Left hindlimb (tissue), 1 donor: ENCODE results near the gene METTL26.

Source experiments
- DNase-seq: peaks from one replicate; pipeline ENCODE4 v3.0.0-alpha.2; 2018

The METTL26 gene

GRCh38 chr16:658679-659571 is 22.8 kb upstream of the METTL26 start:
- DNase-seq: no peak

DNA sequence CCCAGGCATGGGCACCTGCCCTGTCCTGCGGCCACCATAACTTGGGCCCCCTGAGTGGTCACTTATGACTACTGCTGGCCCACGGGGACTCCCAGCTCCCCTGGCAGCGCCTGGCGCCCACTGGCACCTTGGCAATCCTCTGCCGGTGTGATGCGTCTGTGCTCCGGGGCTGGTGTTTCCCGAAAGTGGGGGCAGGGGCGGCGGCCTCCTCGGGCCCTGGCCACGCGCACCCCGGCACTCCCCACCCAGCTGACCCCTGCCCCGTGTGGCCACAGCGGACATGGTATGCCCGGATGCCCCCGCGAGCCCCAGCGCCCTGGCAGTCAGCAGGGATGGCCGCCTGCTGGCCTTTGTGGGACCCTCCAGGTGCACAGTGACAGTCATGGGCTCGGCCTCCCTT is 21.4 kb upstream of the METTL26 start:
- no peak for DNase-seq

DNA sequence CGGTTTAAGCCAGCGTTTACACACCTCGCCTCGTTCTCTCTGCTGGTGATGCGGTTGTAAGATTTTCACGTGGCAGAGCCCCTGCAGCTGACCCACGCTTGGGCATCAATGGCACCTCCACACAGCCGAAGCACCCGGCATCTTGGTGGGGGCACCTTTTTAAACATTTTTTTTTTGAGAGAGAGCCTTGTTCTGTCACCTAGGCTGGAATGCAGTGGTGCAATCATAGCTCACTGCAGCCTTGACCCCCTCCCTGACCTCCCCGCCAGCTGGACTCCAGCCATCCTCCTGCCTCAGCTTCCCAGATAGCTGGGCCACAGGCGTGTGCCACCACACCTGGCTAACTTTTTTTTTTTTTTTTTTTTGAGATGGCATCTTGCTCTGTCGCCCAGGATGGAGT is 17.9 kb upstream of the METTL26 start:
- no peak for DNase-seq

DNA sequence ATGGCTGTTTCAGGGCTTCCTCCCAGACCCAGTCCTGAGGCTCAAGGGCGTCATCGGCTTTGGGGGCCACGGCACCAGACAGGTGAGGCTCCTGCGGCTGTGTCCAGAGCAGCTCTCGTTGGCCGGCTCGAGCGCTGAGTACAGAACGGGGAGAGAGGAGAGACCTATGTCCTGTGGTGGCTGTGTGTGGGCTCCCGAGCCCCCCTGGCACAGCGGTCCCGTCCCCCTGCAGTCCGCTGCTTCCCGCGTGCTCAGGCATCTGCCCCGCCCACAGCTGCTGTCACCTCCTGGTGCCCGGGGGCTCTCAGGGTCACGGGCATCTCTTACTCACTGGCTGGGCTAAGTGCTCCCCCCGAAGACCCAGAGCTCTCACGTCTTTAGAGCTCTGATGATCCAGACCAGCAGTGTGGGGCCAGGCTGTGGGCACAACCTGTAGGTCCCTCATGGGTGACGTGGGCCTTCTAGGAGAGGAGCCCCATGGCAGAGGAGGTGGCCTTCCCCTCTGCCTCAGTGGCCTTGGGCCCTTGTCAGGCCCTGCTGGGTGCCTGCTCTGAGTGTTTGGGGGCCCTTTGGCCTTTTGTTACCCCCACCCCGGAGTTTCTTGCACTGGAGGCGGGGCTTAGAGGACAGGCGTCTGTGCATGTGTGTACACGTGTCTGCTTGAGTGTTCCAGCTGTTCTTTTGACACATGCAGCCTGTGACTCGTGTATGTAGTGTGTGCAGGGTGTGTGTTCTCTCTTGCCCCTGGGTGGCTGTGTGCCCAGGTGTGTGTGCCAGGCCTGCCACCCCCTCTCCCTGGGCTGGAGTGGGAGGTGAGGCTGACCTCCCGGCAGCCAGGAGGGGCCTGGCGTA is 16.6 kb upstream of the METTL26 start:
- DNase-seq: no peak

GRCh38 chr16:651844-652243 is 15.7 kb upstream of the METTL26 start:
- no peak for DNase-seq

DNA sequence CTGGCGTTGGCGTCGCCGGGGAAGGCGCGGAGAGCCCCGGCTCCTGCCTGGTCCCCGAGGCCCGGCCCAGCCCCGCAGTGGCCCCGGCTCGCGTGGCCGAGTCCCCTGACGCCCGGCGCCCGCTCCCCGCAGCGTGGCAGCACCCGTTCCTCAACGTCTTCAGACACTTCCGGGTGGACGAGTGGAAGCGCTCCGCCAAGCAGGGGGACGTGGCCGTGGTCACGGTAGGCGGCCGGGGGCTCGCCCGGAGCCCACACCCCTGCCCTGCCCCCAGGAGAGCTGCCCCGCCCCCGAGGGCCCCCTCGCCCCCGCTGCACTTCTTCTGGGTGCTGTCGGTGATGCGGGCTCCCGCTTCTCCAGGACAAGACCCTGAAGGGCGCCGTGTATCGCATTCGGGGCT is 13.5 kb upstream of the METTL26 start:
- no peak for DNase-seq

- DNase-seq: peak; percentile 94
Observed at GRCh38 chr16:648781-649589, 12.9 kb upstream of the METTL26 start, which contains the start of gene WDR90. WDR90 (plus strand) TSS chr16:649365; CDS start chr16:649417, 52 bp downstream.

- DNase-seq: no peak
Observed at GRCh38 chr16:648071-648780, 12.1 kb upstream of the METTL26 start.

- DNase-seq: no peak
Observed at GRCh38 chr16:647173-647902, 11.2 kb upstream of the METTL26 start.

GRCh38 chr16:646679-647172 is 10.6 kb upstream of the METTL26 start:
- DNase-seq: no peak

DNA sequence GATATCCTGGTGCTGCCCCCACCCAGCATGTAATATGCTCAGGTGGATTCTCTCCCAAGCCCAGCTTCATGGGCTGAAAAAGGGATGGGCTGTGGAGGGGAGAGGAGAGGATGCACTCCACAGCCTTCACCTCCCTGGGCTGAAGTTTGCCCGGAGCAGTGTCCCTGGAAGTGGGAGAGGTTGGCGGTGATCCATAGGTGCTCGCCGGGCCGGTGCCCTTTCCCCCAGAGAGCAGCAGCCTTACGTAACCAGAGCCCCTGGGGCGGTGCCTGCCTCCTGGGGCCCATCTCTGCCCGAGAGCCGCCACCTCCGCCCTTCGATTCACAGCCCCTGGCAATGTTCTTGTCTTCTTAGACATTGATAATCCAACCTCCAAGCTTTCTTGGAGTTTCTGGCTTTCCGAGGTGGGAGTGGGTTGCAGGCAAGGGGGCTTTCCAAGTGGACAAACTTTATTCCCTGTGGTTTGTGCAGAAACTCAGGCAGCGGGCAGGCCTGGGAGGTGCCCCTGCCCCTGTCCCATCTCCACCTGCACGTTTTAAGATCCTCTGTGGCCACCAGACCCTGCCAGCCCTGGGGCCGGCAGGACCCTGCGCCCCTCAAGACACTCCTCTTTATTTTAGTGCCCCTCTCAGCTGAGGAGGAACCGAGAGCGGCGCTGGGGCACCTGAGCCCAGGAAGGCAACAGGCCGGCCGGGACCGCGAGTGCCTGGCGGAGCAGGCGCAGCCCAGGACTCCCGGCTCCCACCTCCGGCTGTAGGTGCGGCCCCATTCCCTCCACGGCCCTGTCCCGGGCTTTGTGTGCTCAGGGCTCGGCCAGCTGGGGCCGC is 10.0 kb upstream of the METTL26 start:
- no peak for DNase-seq

DNA sequence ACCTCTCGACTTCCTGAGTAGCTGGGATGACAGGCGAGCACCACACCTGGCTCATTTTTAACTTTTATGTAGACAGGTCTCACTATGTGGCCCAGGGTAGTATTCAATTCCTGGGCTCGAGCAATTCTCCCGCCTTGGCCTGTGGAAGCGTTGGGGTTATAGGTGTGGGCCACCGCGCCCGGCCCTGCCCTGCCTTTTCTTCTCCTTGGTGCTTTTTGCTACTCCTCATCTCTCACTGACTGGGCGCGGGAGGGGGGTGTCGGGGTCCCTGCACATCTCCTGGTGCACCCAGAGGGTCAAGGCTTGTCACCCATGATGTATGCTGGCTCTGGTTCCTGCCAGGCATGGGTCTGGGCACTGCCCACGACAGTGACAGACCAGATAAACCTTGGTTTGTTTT is 8.5 kb upstream of the METTL26 start:
- no peak for DNase-seq

GRCh38 chr16:643050-643368 is 6.9 kb upstream of the METTL26 start:
- DNase-seq: no peak

- no peak for DNase-seq
Observed at GRCh38 chr16:642189-643049, 6.3 kb upstream of the METTL26 start.

GRCh38 chr16:641326-642188 is 5.5 kb upstream of the METTL26 start, which contains the start of gene MCRIP2:
MCRIP2 (plus strand) TSS chr16:641828; CDS start chr16:641992, 164 bp downstream.
- DNase-seq: peak; percentile 76

GRCh38 chr16:640614-641013 is 4.5 kb upstream of the METTL26 start:
- DNase-seq: no peak

- DNase-seq: no peak
Observed at GRCh38 chr16:638836-639235, 2.7 kb upstream of the METTL26 start.

GRCh38 chr16:638034-638543 is 2.0 kb upstream of the METTL26 start:
- no peak for DNase-seq
